HG03045 (cell line): Measurements from ENCODE around the gene DYRK1B.

Experiments used
- ATAC-seq: cut with Tn5 transposase; IDR thresholded peaks from one replicate; pipeline ENCODE4 v1.9.1; 2021; ENCODE audit warnings: mild to moderate bottlenecking, moderate library complexity; ENCODE audit not compliant: unreplicated experiment

The DYRK1B gene

DNA sequence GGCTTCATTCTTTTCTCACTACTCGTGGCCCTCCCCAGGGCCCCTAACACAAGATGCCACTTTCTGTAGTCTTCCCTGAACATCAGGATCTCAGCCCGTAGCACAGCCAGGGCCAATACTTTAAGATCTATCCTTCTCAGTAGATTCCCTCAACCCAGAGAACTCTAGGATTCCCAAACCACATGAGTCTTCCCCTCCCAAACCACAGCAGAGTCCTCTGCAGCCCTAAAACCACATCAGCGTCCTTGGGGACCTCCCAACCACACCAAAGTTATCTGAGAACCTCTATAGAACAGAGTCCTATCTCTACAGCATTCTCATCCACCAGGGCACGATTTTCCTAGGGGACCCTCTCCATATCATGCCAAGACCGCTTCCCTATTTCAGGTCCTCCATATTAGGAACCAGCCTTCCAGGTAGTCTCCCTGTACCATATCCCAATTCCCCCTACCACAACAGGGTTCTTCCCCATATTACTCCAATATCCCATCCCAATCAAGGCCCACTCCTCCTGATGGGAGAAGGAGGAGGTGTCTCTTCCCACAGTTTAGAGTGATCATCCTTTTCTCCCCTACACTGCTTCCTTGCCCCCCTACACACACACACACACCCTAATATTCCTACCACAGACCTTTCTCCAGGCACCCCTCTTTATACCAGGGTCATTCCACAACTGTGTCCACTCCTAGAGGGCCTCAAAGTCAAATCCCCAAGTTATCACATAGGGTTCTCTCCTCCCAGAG lies 1.4 kb downstream of the DYRK1B start:
- no peak for ATAC-seq

DNA sequence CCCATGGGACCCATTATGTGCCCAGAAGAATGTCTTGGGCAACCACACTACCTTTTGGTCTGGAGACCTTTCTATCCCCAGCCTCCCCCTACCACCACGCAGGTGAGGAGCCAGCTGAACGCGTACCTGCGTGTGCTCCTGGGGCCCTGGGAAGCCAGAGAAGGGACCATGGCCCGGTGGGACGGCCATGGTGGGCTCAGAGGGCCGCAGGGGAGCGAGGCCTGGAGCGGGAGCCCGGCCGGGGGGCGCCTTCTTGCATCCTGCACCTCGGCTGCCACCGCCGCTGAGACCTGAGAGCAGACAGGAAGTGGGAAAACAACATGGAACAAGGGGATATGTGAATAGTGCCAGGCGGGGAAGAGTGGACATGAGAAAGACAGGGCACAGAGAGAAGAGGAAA lies 2.3 kb downstream of the DYRK1B start:
- ATAC-seq = no peak

DNA sequence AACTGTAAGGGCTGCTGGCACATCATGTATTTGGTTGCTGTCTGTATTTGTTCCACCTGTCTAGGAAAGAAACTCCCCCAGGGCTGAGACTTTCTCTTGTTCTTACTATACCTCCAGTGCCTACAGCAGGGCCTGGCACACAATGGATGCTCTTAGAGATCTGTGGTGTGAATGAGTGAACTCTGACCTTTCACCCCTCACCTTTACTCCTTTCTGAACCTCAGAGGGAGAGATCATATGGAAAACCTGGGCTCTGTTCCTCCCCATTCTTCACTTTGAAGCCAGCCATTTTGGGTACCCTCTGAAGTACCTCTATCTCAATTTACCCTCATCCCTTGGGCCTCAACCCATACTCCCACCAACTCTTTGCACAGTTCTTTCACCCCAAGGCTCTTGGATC lies 3.1 kb downstream of the DYRK1B start:
- ATAC-seq = no peak

GRCh38 chr19:39830406-39830805 lies 3.6 kb downstream of the DYRK1B start:
- no peak for ATAC-seq

DNA sequence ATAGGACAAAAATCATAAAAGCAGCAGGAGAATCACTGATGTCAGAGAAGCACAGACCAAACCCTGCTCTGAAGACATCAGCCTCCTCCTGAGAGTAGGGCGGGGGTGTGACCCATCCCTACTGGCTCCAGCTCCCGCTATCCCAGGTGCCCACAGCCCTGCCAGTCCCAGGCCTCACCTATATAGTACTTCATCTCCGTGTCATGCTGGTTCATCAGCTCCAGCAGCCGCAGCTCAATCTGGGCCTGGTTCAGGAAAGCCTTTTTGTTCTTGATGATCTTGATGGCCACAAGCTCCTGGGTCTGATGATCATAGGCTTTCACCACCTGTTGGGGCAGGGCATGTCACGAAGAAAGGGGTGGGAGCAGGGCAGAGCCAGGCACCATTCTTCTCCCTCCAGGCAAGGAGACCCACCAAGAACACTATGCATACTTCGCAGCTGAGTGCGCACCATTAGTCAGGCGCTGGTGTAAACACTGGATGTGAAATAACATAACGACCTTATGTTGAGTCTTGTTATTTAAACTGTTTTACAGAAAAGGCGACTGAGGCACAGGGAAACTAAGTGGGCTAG lies 4.2 kb downstream of the DYRK1B start:
- no peak for ATAC-seq

DNA sequence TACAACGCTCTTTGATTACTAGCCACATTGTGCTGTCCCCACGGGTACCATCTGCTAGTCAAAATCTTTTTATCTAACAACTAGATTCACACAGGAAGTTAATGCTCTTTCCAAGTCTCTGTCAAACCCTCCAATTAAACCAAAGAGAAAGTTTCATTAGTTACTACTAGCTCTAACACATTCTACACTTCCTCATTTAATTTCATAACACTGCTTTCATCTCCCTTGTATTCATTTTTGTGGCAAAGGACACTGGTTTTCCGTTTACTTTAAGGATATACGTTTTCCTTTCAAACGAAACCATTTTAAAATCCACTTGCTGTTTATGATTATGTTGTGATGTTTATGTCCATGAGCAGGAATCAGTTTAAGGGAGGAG lies 5.3 kb downstream of the DYRK1B start:
- no peak for ATAC-seq

- ATAC-seq = no peak
These were observed 5.8 kb downstream of the DYRK1B start for GRCh38 chr19:39828015-39828653.

DNA sequence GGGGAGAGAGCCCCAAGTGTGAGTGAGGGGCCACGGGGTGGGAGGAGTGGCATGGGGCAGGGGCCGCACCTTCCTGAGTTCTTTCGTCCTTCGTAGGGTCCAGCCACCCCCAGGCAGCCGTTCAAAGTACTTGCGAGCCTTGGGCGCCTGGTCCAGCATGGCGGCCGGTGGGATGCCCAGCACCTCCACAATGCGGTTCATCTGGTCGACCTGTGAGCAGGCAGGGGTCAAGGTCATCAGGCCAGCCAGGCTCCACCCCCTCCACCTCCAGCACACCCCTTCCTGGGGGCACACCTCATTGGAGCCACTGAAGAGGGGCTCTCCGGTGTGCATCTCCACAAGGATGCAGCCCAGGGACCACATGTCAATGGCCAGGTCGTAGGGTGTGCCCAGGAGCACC lies 6.7 kb downstream of the DYRK1B start:
- no peak for ATAC-seq

DNA sequence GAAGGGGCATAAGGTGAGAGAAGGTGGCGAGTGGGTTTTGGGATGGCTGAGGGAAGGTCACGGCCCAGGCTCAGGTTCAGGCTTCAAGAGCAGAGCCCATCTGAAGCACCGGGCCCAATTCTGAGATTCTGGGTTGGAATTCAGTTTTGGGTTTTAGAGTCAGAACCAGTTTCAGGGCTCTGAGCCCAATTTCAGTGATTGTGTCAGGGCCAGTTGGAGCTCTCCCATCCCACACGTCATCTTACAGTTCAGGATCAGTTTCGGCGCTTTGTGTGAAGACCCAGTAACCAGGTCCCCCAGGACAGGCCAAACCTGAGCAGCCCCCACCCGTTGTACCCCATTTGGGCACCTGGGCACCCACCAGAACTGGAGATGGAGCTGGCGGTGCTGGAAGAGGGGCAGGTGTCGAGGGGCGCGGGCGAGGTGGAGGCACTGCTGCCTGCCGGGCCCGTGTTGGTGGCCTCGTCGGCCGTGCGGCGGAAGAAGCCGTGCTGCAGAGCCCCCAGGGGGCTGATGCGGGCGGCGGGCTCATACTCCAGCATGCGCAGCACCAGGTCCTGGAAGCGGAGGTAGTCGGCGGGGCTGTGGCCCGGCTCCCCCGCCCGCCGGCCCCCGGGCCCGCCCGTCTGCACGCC lies 7.5 kb downstream of the DYRK1B start:
- ATAC-seq = no peak

GRCh38 chr19:39825531-39826076 lies 8.4 kb downstream of the DYRK1B start:
- ATAC-seq = no peak

DNA sequence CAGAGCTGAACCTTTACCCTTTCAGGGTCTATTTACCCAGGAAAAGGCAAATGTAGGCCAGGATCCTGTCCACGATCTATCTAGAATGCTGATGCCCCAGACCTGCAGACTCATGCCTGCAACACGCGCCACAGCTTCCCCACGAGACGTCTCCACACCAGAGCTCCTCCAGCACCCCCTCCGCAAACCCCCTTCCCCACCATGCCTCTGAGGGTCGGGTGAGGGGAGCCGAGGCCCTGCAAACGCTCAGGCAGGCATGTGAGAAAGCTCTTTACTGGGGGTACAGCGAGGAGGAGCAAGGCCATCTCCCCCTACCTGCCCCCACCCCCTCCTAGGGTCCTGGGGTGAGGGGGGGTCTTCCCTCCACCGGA lies 8.9 kb downstream of the DYRK1B start:
- no peak for ATAC-seq

- ATAC-seq = peak; percentile 81
These were observed 9.5 kb downstream of the DYRK1B start for GRCh38 chr19:39824143-39825092.

DNA sequence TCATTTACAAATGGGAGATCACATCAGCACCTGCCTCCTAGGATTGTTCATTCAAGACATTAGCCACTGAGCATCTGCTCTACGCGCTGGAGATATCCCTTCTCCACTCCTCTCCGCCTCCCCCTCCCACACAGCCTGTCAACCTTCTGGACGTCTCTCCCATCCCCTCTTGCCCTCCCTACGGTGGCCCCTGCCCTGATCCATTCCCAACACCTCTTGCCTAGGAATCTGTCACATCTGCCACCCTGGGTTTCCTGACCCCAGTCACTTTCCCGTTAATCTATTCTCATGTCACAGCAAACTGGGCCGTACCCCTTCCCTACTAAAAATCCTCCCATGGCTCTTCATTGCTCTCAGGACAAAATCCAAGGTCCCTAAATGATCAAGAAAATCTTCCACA lies 10.3 kb downstream of the DYRK1B start:
- no peak for ATAC-seq

- no peak for ATAC-seq
These were observed 13.3 kb downstream of the DYRK1B start for GRCh38 chr19:39820696-39821095.

DNA sequence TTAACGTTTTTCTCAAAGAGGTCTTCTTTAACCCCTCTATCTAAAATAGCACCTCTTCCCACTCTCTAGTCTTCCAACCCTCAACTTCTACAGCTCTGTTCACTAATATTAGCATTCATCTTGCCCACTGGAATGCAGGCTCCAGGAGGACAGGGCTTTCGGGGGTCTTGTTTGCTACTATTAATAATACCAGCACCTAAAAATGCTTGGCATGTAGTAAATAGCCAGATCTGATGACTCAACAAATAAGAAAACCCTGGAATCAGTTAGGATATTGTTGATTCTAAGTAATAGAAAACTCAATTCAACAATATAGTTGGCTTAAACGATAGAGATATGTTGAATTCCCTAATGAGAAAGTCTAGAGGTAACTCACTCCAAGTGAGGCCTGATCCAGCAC lies 14.2 kb downstream of the DYRK1B start:
- no peak for ATAC-seq

DNA sequence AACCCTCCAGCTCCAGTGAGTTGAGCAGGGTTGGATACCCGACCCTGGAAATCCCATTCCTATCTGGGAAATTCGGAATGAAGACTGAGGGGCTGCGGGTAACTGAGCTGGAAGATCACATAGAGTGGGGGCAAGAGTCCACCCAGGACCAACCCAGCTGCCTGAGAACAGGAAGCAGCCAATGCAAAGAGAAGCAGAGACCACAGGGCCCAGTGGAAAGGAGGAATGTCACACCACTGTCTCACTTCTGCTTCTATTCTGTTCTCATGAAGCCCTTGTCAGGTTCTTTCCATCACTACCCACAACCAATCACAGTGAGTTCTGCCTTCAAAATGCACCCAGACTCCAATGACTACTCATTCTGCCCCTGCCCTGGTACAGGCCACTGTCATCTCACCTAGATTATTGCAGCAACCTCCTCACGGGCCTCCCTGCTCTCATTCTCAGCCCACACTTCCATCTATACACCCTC lies 15.3 kb downstream of the DYRK1B start:
- ATAC-seq = peak; percentile 47

DNA sequence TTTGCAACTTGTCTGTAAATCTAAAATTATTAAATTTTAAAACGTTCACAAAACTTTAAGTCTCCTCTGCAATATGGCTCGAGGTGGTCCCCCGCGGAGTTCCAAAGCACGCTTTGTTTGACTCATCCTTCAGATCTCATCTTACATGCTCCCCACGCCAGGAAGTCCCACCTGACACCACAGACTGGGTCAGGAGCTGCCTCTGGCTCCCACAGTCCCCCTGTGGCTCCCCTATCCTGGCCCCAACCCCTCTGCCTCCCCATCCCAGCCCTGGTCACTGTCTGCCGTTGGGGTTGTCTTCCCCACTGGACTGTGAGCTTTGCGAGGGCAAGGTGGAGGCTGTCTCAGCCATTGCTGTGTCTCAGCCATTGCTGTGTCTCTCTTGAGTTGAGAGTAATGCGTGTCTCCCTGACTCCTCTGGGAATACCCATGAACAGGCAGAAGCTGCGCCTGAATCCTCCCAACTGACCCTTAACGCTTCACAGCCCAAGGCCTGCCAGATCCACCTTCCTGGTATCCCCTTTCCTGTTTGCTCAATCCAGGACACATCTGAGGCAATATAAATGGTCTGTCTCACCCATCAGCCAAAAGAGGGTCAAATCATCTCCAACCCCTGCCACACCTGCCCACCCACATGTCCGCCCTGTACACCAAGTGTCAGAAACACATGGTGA lies 15.9 kb downstream of the DYRK1B start:
- no peak for ATAC-seq

DNA sequence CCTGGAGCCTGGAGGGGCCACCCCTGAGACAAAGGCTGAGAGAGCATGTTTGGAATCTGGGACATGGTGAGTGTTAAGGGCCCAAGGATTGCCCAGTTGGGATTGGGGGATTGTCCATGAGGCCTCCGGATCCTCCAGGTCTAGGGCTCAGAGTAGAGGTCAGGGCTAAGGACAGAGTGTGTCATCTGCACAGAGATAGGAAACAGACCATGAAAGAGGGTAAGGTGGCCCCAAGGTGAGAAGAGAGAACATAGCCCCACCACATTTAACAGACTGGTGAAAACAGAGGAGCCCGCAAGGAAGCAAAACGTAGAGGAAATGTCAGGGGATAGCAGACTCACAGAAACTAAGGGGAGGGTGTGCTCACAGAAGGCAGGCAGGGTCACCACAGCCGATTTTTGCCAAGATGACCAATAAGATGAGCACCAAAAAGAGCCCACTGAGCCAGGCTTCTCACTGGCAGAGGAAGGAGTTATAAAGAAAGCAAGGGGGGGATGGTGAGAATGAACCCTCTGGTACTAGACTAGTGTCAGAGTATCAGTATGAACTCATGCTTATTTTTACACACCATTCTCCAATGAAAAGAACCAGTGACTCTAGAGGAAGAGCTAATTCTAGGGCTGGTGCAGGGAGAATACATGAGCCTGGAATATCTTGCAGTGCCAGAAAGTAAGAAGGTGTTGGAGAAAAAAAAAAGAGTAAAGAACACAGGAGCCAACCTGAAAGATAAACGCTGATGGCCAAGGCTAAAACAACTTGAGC lies 17.5 kb downstream of the DYRK1B start:
- no peak for ATAC-seq

GRCh38 chr19:39814595-39814994 lies 19.4 kb downstream of the DYRK1B start:
- no peak for ATAC-seq
